T-cell (primary cell): ENCODE results near the gene SGSM1. TPM values are rescaled to one million over a fixed set of nuclear protein-coding genes. Genes with fewer than 3 reads are reported as not detected.

Experiments
- ATAC-seq, 4 experiments: fragments of 200-7000 bp in 3 of 4; fragments of 150-1000 bp in 1 of 4; cut with Tn5 transposase; replicated peaks in 1 of 4; 1 replicate in 3 of 4; 2 replicates in 1 of 4; pipeline ENCODE4 v1.10.0; 2021; ENCODE audit warnings: moderate library complexity in 3 of 4, mild to moderate bottlenecking in 2 of 4, moderate number of reproducible peaks in 1 of 4
- CTCF ChIA-PET, 2 donors: fragments of 300-600 bp; sonication (Branson Sonifier 250); formaldehyde crosslinking; loops; one replicate each; lab custom pipeline; 2022; ENCODE audit warnings: antibody characterized with exemption in 2 of 2; lab: Charles Lee
- POLR2A ChIA-PET, 2 donors: fragments of 300-600 bp; sonication (Branson Sonifier 250); formaldehyde crosslinking; loops; one replicate each; lab custom pipeline; 2022; ENCODE audit warnings: antibody characterized with exemption in 2 of 2; lab: Charles Lee
- DNase-seq, 35 experiments: peaks; one replicate each; pipeline versions ENCODE4 v3.0.0 to v3.0.0-alpha.2; 2013 to 2023
- H3K27ac ChIP-seq: one replicate; pipeline ENCODE4 v1.5.1; 2013; ENCODE audit warnings: low read length
- H3K27me3 ChIP-seq, 2 experiments: replicated peaks in 1 of 2; 1 replicate in 1 of 2; 2 replicates in 1 of 2; pipeline versions ENCODE4 v1.6.1 to v1.7.0; 2013; ENCODE audit warnings: low read length in 1 of 2, mixed read lengths in 1 of 2; ENCODE audit not compliant: control insufficient read depth in 2 of 2, insufficient read depth in 2 of 2; ENCODE audit errors: extremely low read depth in 1 of 2
- H3K36me3 ChIP-seq, 2 donors: 1 replicate in 1 of 2; 2 replicates in 1 of 2; pipeline versions ENCODE4 v1.6.1 to v1.7.0; 2013; ENCODE audit warnings: low read length in 1 of 2; ENCODE audit not compliant: control insufficient read depth in 2 of 2, insufficient read depth in 1 of 2; ENCODE audit errors: extremely low read depth in 1 of 2
- H3K4me1 ChIP-seq, 2 experiments: 1 replicate in 1 of 2; 2 replicates in 1 of 2; pipeline versions ENCODE4 v1.6.1 to v1.7.0; 2013; ENCODE audit warnings: low read length in 2 of 2, mixed read lengths in 1 of 2; ENCODE audit not compliant: insufficient read depth in 2 of 2, control insufficient read depth in 1 of 2; ENCODE audit errors: extremely low read depth in 1 of 2
- H3K4me3 ChIP-seq, 2 donors: 1 replicate in 1 of 2; 2 replicates in 1 of 2; pipeline versions ENCODE4 v1.5.1 to v1.7.0; 2013; ENCODE audit warnings: mild to moderate bottlenecking in 2 of 2, low read length in 1 of 2, moderate library complexity in 1 of 2; ENCODE audit not compliant: control insufficient read depth in 1 of 2; ENCODE audit errors: extremely low read depth in 1 of 2
- H3K9me3 ChIP-seq: 2 replicates; pipeline ENCODE4 v1.7.0; 2013
- H3K27ac Mint-ChIP-seq, 2 donors: one replicate each; pipeline ENCODE4 v1.8.0; 2020 to 2021; ENCODE audit warnings: mild to moderate bottlenecking in 2 of 2, mixed read lengths in 2 of 2
- H3K27me3 Mint-ChIP-seq, 2 donors: one replicate each; pipeline ENCODE4 v1.8.0; 2021 to 2022; ENCODE audit warnings: mixed read lengths in 2 of 2
- H3K36me3 Mint-ChIP-seq: one replicate; pipeline ENCODE4 v1.8.0; 2021; ENCODE audit warnings: mixed read lengths
- H3K4me1 Mint-ChIP-seq, 3 donors: one replicate each; pipeline ENCODE4 v1.8.0; 2020 to 2022; ENCODE audit warnings: mixed read lengths in 3 of 3, mild to moderate bottlenecking in 1 of 3
- H3K4me3 Mint-ChIP-seq, 3 donors: one replicate each; pipeline ENCODE4 v1.8.0; 2020 to 2022; ENCODE audit warnings: mild to moderate bottlenecking in 3 of 3, mixed read lengths in 3 of 3, moderate library complexity in 3 of 3
- H3K9me3 Mint-ChIP-seq, 3 donors: one replicate each; pipeline ENCODE4 v1.8.0; 2020 to 2022; ENCODE audit warnings: mixed read lengths in 3 of 3
- WGBS: methylation state at CpG from one replicate; pipeline ENCODE4 v1.1.5; 2013; ENCODE audit warnings: missing lambda C conversion rate; ENCODE audit not compliant: insufficient coverage; 5-methylcytosine and 5-hydroxymethylcytosine counted together
- total RNA-seq, 35 experiments: library from RNA in 6 of 35; stranded (reverse) in 6 of 35; fragments of 120-200 nt in 1 of 35; gene quantifications; one replicate each; pipeline versions ENCODE4 v1.2.1 to v1.2.4 and lab custom pipeline; 2013 to 2026

Gene SGSM1
- total RNA-seq, 5 donors from 2014 or later (not counting 1 experiment from before 2014, with no cell fraction given): 0.82 to 2.1 (median 1.7) TPM

DNA sequence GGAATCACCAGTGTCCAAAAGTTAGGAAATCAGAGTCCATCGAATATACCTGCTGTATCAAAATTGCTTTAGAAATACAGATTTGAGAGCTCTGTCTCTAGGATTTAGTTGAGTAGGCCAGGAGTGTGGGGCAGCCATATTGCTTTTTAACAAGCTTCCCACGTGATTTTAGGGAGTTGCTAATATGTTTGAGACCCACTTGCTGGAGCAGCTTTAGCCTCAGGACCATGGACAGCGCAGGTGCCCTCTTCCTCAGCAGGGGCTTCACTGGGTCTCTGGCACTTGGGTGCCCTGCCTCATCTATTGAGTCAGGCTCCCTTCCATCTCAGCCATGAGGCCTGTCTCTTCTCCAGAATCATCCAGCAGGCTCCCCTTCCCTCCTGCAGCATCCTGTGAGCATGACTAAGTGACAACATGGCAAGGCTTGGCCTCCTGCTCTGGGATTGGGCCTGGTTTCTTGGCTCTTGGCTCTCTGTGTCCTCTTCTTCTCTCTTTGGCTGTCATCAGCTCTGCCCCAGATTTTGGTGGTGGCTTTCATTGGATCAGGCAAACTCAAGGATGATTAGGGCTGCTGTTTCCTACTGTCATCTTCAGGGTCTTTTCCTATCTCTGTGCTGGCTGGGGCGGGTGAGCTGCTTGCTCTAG is 70.0 kb downstream of the SGSM1 start:
- Mint-ChIP-seq H3K36me3 (peaks cover 23% of the 10 kb centered on the region), H3K27ac (no peak overlapping the region), H3K27me3 (peaks cover 0 to 3% of the 10 kb centered on the region in 2 donors), H3K4me3 (no peak overlapping the region), H3K4me1 (no peaks in the 10 kb centered on the region), H3K9me3 (peaks cover 0 to 8% (median 0%) of the 10 kb centered on the region in 3 donors)
- DNase-seq: peak in 9 of 35 experiments; percentile 2 to 16 (median 6)
- ChIA-PET POLR2A (no interaction called here), CTCF (interaction anchor here (0.6 to 0.9 kb wide), 2 partner anchors 27 to 117 kb away, joined by 3 read pairs; no protein-coding TSS in a partner anchor)
- H3K27ac ChIP-seq: no peak overlapping the region
- no peak for ATAC-seq
- no peaks in the 10 kb centered on the region for H3K9me3 ChIP-seq
- peaks cover 0 to 2% of the 10 kb centered on the region in 2 experiments for H3K27me3 ChIP-seq
- 50% methylated on average over 3 of the region's 4 CpGs for WGBS
- no peak overlapping the region for H3K4me3 ChIP-seq
- no peaks in the 10 kb centered on the region for H3K4me1 ChIP-seq
- no peaks in the 10 kb centered on the region for H3K36me3 ChIP-seq

DNA sequence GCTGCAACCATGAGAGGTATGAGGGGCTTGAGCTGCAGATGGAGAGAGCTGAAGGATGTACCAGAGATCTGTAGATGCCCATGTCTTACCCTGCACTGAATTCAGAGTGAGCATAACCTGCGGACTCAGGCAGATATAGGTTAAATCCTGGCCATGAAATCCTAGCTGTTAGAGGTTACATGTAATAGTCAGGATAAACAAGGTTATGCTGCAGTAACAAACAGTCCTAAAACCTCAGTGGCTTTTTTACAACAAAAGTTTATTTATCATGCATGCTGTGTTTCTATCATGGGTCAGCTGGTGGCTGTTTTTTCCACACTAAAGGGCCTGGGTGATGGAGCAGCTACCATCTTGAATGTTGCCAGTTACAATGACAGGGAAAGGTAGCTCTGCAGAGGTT is 70.7 kb downstream of the SGSM1 start:
- CTCF ChIA-PET: interaction anchor here in 1 of 2 donors (0.5 kb wide), 1 partner anchor 74 kb away, joined by 3 read pairs; no protein-coding TSS in a partner anchor

DNA sequence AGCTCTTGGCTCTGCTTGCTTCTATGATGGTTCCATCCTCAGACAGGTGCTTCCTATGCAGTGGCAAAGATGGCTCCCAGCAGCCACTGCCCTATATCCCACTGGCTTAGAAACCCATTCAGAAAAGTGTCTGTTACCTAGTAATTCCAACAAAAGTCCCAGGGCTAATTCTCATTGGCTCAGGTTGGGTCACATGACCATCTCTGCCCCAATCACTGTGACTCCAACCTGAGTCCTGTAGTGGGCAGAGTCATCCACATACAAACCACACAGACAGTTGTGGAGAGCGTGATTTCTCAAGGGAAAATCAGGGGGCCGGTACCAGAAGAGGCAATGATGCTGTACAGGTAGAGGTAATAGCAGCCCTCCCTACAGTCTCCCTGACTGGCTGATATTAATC is 73.0 kb downstream of the SGSM1 start:
- H3K27ac ChIP-seq: no peak overlapping the region
- Mint-ChIP-seq H3K36me3 (peaks cover 23% of the 10 kb centered on the region), H3K27me3 (peaks cover 0 to 3% of the 10 kb centered on the region in 2 donors), H3K9me3 (peaks cover 0 to 8% (median 0%) of the 10 kb centered on the region in 3 donors), H3K27ac (no peak overlapping the region), H3K4me1 (no peaks in the 10 kb centered on the region), H3K4me3 (no peak overlapping the region)
- ATAC-seq (no peak), DNase-seq (no peak)
- no peaks in the 10 kb centered on the region for H3K9me3 ChIP-seq
- POLR2A ChIA-PET: no interaction called here
- no peaks in the 10 kb centered on the region for H3K36me3 ChIP-seq
- CTCF ChIA-PET: no interaction called here
- no CpG with 5 or more reads among the region's 2 CpGs for WGBS
- H3K4me3 ChIP-seq: no peak overlapping the region
- H3K4me1 ChIP-seq: no peaks in the 10 kb centered on the region
- H3K27me3 ChIP-seq: no peaks in the 10 kb centered on the region

More for the DNA sequence above, 70.7 kb downstream of the SGSM1 start:
- Mint-ChIP-seq H3K27ac (no peak overlapping the region), H3K4me1 (no peaks in the 10 kb centered on the region), H3K36me3 (peaks cover 23% of the 10 kb centered on the region), H3K27me3 (peaks cover 0 to 3% of the 10 kb centered on the region in 2 donors), H3K4me3 (no peak overlapping the region), H3K9me3 (peaks cover 0 to 8% (median 0%) of the 10 kb centered on the region in 3 donors)
- H3K27me3 ChIP-seq: peaks cover 0 to 2% of the 10 kb centered on the region in 2 experiments
- WGBS: 100% methylated on average over 1 of the region's 1 CpG
- no peak overlapping the region for H3K27ac ChIP-seq
- no peak for ATAC-seq
- DNase-seq: no peak
- no peak overlapping the region for H3K4me3 ChIP-seq
- no peaks in the 10 kb centered on the region for H3K36me3 ChIP-seq
- H3K4me1 ChIP-seq: no peaks in the 10 kb centered on the region
- no peaks in the 10 kb centered on the region for H3K9me3 ChIP-seq
- POLR2A ChIA-PET: no interaction called here

DNA sequence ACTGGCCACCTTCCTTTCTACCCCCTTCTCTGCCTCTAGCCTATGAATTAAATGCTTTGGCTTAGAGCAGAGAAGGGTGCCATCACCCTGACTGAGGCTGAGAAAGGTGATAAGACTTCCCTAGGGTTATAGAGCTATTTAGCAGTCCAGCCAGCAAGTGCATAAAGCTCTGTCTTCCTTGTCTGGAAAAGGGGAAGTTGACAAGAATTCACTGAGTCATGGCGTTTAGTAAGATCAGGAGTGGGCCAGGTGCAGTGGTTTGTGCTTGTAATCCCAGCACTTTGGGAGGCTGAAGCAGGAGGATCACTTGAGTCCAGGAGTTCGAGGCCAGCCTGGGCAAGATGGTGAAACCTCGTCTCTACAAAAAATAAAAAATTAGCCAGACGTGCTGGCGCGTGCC is 77.4 kb downstream of the SGSM1 start:
- ChIA-PET CTCF (no interaction called here), POLR2A (no interaction called here)
- DNase-seq (no peak), ATAC-seq (no peak)
- peaks cover 0 to 3% of the 10 kb centered on the region in 2 donors for H3K27me3 Mint-ChIP-seq
- H3K4me3 Mint-ChIP-seq: no peak overlapping the region
- no peaks in the 10 kb centered on the region for H3K4me1 Mint-ChIP-seq
- H3K9me3 ChIP-seq: no peaks in the 10 kb centered on the region
- no peaks in the 10 kb centered on the region for H3K27me3 ChIP-seq
- H3K27ac ChIP-seq: no peak overlapping the region
- peaks cover 36% of the 10 kb centered on the region for H3K36me3 Mint-ChIP-seq
- no peak overlapping the region for H3K4me3 ChIP-seq
- no peaks in the 10 kb centered on the region for H3K4me1 ChIP-seq
- no peaks in the 10 kb centered on the region for H3K36me3 ChIP-seq
- H3K9me3 Mint-ChIP-seq: peaks cover 0 to 3% (median 0%) of the 10 kb centered on the region in 3 donors
- no peak overlapping the region for H3K27ac Mint-ChIP-seq
- WGBS: 58% methylated on average over 4 of the region's 6 CpGs

DNA sequence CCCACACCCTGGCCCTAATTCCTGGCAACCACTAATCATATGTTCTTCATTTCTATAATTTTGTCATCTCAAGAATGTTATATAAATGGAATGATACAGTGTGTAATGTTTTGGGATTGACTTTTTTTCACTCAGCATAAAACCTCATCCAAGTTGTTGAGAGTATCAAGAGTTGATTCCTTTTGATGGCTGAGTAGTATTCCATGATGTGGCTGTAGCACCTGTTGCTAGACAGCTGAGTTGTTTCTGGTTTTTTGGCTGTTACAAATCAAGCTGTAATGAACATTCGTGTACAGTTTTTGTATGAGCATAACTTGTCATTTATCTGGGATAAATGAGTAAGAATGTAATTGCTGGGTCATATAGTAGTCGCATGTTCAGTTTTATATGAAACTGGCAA is 81.2 kb downstream of the SGSM1 start:
- Histone ChIP-seq H3K36me3 (no peaks in the 10 kb centered on the region), H3K4me1 (no peaks in the 10 kb centered on the region), H3K27me3 (peaks cover 0 to 3% of the 10 kb centered on the region in 2 experiments), H3K27ac (no peak overlapping the region), H3K9me3 (no peaks in the 10 kb centered on the region), H3K4me3 (no peak overlapping the region)
- no peak for ATAC-seq
- no peak overlapping the region for H3K27ac Mint-ChIP-seq
- ChIA-PET POLR2A (no interaction called here), CTCF (no interaction called here)
- H3K27me3 Mint-ChIP-seq: peaks cover 0 to 7% of the 10 kb centered on the region in 2 donors
- no peak overlapping the region for H3K4me3 Mint-ChIP-seq
- H3K36me3 Mint-ChIP-seq: peaks cover 23% of the 10 kb centered on the region
- DNase-seq: no peak
- 71% methylated on average over 1 of the region's 2 CpGs for WGBS
- H3K4me1 Mint-ChIP-seq: no peaks in the 10 kb centered on the region
- no peaks in the 10 kb centered on the region for H3K9me3 Mint-ChIP-seq

DNA sequence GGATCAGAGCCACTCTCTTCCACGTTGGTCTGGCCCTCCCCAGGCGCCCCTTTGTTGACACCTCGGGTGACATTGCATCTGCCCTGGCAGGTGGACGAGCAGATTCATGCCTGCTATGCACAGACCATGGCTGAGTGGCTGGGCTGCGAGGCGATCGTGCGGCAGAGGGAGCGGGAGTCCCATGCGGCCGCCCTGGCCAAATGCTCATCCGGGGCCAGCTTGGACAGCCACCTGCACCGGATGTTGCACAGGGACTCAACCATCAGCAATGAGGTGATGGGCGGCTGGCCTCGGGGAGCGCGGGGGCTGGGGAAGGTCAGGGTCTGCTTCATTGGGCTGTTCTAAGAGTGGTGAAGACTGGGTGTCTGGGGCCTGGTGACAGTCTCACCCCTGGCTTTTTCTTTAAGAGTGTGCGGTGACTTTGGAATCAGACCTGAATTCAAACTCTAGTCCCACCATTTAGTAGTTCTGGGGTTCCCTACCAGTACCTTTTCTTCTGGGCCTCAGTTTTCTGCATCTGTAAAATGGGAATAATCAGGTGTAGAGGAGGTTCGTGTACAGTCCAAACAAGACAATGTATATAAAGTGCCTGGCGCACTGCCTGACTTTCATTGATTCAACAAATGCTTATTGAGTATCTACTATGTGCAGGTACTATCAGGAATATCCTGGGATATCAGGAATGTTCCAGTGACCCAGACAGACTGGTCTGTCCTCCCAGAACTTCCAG is 87.5 kb downstream of the SGSM1 start:
- H3K27ac ChIP-seq: no peak overlapping the region
- peaks cover 0 to 7% of the 10 kb centered on the region in 2 donors for H3K27me3 Mint-ChIP-seq
- H3K4me1 Mint-ChIP-seq: peaks cover 0 to 5% (median 0%) of the 10 kb centered on the region in 3 donors

More for the DNA sequence above, 87.5 kb downstream of the SGSM1 start:
- H3K4me3 ChIP-seq: no peak overlapping the region
- H3K36me3 ChIP-seq: no peaks in the 10 kb centered on the region
- ChIA-PET POLR2A (no interaction called here), CTCF (interaction anchor here in 1 of 2 donors (0.6 kb wide), 1 partner anchor 71 kb away, joined by 5 read pairs; no protein-coding TSS in a partner anchor)
- ATAC-seq (no peak), DNase-seq (no peak)
- no peaks in the 10 kb centered on the region for H3K4me1 ChIP-seq
- Mint-ChIP-seq H3K36me3 (peaks cover 3% of the 10 kb centered on the region), H3K4me3 (no peak overlapping the region), H3K9me3 (no peaks in the 10 kb centered on the region), H3K27ac (no peak overlapping the region)
- H3K27me3 ChIP-seq: peaks cover 0 to 3% of the 10 kb centered on the region in 2 experiments
- WGBS: 90% methylated on average over 16 of the region's 20 CpGs
- no peaks in the 10 kb centered on the region for H3K9me3 ChIP-seq
